Fibroblast of skin of left biceps (primary cell): Measurements from ENCODE around the gene ST7.

Source experiments
- DNase-seq, 2 experiments: peaks; one replicate each; pipeline ENCODE4 v3.0.0-alpha.2; 2013; ENCODE audit warnings: low read depth in 2 of 2

ST7 gene

DNA sequence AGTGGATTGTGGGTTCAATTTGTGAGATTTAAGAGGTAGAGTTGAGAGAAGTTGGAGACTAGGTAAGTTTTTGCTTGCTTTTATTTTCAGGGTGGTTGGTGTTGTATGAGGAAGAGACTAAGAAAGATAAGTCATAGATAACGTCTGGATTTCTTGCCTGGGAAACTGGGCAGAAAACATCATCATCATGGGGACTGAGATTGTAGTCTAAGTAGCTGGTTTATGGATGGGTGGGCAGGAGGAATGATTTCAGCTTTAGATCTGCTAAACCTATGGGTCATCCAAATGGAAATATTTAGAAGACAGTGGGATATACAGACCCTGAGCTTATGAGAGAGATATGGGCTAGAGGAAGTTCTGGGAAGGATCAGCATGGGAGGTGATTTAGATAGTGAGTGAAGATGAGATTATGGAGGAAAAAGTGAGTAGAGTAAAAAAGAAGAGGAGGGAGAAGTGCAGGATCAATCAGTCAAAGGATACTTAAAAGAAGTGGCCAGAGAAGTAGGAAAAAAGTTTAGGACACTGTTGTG is 199.8 kb downstream of the ST7 start:
- DNase-seq, result no peak

- DNase-seq, result no peak
Observed at GRCh38 chr7:117154721-117155120, 201.4 kb downstream of the ST7 start.

GRCh38 chr7:117155694-117156093 is 202.4 kb downstream of the ST7 start:
- no peak for DNase-seq

- DNase-seq, result peak; percentile 83 to 85
Observed at GRCh38 chr7:117157241-117158209, 204.2 kb downstream of the ST7 start.

DNA sequence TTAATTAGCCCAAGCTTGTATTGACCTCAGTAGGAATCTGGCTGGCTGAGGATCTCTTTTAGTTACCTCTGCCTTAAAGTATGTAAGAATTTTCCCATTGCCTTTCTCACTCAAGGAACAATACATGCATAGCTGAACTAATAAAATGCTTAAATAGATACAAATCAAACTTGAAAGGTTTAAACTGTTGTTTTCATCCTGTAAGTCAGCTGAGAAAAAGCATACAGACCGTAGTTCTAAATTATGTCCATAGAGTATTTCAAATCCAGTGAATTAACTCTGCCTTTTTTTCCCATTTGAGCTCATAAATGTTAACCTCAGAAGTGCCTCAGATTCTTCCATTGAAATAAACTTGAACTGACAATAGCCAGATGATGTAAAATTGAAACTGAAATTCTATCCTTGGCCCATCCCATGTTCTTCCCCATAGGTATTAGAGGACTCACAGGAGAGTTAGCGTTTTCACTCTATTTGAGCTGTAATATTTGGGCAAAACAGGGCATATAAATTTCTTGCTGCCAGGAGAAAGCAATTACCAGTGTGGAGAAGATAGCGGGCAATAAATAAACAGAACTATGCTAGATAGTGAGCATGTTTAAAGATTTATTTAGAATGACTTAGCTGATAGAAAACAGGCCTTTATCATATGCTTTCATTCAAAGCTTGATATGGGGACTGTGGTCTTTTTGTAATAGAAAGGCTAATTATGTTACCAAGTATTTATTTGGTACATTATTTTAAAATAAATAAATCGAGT is 205.8 kb downstream of the ST7 start:
- DNase-seq, result peak in 1 of 2 experiments; percentile 18

DNA sequence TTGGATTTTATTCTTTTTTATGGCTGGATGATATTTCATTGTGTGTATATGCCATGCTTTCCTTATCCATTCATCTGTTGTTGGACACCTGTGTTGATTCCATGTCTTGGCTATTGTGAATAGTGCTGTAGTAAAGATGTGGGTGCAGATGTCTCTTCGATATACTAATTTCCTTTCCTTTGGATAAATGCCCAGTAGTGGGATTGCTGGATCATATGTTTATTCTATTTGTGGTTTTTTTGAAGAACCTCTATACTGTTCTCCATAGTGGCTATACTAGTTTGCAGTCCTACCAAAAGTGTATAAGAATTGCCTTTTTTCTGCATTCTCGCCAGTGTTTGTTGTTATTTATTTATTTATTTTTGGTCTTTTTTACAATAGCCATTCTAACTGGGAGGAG is 209.8 kb downstream of the ST7 start:
- DNase-seq, result peak in 1 of 2 experiments; percentile 19

- DNase-seq, result peak; percentile 31 to 35
Observed at GRCh38 chr7:117164620-117165019, 211.3 kb downstream of the ST7 start.

DNA sequence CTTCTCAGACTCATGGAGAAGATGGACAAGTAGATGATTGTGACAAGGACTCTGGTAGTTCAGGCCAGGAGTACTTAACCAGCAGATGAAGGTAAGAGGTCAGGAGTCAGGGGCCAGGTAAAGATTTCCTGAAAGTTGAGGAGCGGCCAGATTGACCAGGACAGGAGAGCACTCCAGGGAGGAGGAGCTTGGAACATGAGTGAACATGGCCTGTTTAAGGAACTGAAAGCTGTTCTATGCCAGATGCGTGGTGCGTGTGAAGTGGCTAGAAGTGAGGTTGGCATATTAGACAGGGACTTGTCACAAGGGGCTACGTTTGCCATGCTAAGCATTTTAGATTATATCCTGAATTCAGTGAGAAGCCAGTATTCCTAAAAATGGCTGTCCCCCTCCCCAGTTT is 212.4 kb downstream of the ST7 start:
- no peak for DNase-seq

DNA sequence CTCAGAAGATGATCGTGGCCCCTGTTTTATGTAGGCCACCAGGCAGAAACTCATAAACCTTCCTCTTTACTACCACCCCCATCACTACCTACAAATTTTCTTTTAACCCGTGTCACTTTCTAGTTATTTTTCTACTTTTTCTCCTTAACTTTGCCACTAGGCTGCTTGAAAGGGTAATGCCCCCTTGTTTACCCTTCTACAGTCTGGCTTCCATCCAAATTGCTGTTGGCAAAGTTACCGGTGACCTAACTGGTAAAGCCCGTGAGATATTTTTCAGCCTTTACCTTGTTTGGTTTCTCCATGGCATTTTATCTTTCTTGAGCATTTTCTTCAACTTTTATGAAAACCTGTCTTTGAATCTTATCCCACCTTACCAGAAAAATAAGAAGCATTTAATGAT is 216.6 kb downstream of the ST7 start:
- no peak for DNase-seq

- no peak for DNase-seq
Observed at GRCh38 chr7:117171106-117171505, 217.8 kb downstream of the ST7 start.

GRCh38 chr7:117172283-117172682 is 219.0 kb downstream of the ST7 start:
- no peak for DNase-seq

GRCh38 chr7:117173035-117173770 is 219.9 kb downstream of the ST7 start:
- no peak for DNase-seq

DNA sequence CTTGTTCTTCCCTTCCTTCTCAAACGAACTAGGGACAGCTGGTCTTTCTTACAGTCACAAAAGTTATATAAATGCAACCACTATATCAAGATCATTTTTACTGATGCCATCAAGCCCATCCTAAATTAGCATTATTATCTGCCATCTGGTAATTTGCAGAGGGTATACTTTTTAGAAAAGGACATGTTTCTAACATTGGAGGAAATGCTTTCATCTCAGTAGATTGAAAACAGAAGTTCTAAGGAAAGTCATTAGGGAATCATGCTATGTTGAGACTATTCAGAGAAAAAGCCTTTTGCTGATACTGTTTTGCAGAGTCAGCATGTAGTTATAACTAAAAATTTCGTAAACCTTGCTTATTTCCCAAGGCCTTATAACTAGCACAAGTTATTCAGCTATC is 222.9 kb downstream of the ST7 start:
- DNase-seq, result no peak

- DNase-seq, result no peak
Observed at GRCh38 chr7:117178600-117178999, 225.3 kb downstream of the ST7 start.

- DNase-seq, result no peak
Observed at GRCh38 chr7:117179701-117180100, 226.4 kb downstream of the ST7 start.

DNA sequence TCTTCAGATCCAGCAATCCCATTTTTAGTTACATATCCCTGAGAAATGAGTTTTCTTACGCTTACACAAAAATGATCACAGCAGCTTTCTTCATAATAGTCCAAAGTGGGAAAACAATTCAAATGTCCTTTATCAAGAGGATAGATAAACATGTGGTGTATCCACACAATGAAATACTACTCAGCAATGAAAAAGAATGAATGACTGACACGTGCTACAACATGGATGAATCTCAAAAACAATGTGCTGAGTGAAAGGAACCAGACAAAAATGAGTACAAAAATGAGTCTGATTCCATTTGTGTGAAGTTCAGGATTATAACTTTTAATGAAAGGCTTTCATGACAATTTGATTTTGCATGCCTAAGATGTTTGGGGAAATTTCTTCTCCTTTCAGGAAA is 230.4 kb downstream of the ST7 start:
- no peak for DNase-seq

DNA sequence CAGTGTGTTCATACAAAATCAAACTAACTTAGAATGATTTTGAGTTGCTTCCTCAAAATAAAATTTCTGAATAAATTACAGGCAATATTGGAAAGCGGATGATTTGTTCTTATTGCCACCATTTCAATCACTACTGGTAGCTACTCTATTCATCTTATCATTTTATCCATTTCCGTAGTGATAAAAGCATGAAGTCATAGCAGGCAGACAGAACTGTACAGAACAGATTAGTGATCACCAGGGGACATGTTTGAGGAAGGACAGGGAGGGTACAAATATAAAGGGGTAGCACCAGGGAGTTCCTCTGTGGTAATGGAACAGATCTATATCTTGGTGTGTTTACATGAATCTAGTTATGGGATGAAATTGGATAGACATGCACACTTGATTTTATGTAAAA is 231.1 kb downstream of the ST7 start:
- no peak for DNase-seq

- DNase-seq, result no peak
Observed at GRCh38 chr7:117185124-117185523, 231.8 kb downstream of the ST7 start.

DNA sequence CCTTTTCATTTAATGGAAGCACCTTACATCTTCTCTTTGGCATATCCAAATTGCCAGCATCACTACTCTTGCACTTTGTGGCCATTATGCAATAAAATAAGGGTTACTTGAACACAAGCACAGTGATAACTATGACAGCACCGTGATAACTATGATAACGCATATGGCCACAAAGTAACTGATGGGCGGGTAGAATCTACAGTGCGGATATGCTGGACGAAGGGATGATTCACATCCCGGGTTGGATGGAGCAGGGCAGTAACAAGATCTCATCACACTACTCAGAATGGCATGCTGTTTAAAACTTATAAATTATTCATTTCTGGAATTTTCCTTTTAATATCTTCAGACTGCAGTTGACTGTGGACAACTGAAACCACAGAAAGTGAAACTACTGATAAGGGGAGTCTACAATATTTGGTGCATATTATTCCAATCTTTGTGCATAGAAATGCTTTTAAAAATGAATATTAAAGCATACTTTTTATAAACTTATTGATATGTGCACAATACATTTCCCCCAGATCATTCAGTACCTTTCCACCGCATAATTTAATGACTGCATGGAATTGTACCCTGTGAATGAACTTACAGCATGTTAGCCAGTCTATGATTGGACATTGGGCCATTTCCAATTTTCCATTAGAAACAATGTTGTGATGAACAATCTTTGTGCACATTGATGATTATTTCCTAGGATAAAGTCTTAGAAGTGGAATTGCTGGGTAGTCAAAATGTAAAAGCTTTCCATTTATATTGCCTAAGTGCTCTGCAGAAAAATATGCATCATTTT is 233.1 kb downstream of the ST7 start:
- DNase-seq, result no peak

GRCh38 chr7:117188376-117188775 is 235.1 kb downstream of the ST7 start:
- no peak for DNase-seq

DNA sequence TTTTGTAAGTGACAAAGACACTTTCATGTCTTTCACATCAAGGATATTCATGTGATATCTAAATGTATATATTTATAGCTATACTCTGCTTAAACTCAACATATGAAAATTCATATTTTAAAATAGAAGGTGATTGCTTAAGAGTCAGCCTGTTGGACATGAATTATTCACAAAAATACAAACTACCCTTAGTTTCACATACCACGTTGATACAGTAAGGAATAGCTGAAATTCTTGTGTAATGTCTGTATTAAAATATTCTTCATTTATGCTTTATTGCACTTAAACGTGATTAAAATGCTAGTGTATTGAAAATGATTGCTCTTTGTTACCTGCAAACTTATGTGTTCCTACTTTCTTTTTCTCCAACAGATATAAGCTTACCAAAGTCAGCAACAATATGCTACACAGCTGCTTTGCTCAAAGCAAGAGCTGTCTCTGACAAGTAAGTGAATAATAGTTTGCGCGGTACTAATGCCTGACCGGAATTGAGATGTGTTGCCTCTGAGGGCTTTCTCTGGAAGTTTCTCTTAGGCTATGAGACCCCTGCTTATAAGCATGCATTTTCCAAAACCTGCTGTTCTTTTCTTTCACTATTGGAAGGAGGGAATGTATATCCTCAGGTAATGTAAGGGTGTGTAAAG is 235.8 kb downstream of the ST7 start:
- DNase-seq, result no peak
